Measurements from ENCODE around the gene LRRC4. TPM values are rescaled to one million over a fixed set of nuclear protein-coding genes. Genes with fewer than 3 reads are reported as not detected.

LRRC4 gene
- total RNA-seq, 2 donors from 2014 or later: 1.5 TPM

- Histone ChIP-seq H3K4me3 (ENCODE audit: low read length) (peak overlapping the region; percentile 75), H3K9me3 (ENCODE audit: control insufficient read depth, low read length) (no peaks in the 10 kb centered on the region), H3K36me3 (ENCODE audit: control insufficient read depth, insufficient read depth, low read length) (peaks cover 22% of the 10 kb centered on the region), H3K27me3 (ENCODE audit: control insufficient read depth, insufficient read depth, low read length, poor library complexity, severe bottlenecking) (peaks cover 27% of the 10 kb centered on the region), H3K9ac (ENCODE audit: extremely low read depth, low read length, poor library complexity, severe bottlenecking) (no peak overlapping the region), H3K27ac (ENCODE audit: low read depth, low read length) (no peak overlapping the region), H3K4me1 (ENCODE audit: control insufficient read depth, insufficient read depth, low read length) (peaks cover 6% of the 10 kb centered on the region)
- no peak for TF ChIP-seq CTCF (conservative IDR thresholded peaks at IDR 0.05)
- WGBS, 2 experiments (ENCODE audit: insufficient coverage in 1 of 2, insufficient read length in 1 of 2): 61 to 72% methylated on average over 11 to 21 of the region's 21 CpGs
- H3K36me3 Mint-ChIP-seq (ENCODE audit: low read depth): peaks cover 13% of the 10 kb centered on the region
- peak; percentile 77 for DNase-seq
- peak overlapping the region; percentile 64 for H3K27ac Mint-ChIP-seq
- H3K27me3 Mint-ChIP-seq (ENCODE audit: insufficient read depth): peaks cover 50% of the 10 kb centered on the region
- peak overlapping the region; percentile 64 for H3K4me3 Mint-ChIP-seq
- no peaks in the 10 kb centered on the region for H3K9me3 Mint-ChIP-seq
- H3K4me1 Mint-ChIP-seq: peaks cover 9% of the 10 kb centered on the region
Observed at GRCh38 chr7:128030263-128030653, 979 bp downstream of the LRRC4 start.

GRCh38 chr7:128029405-128029995, 1.7 kb downstream of the LRRC4 start:
- Histone ChIP-seq H3K4me3 (ENCODE audit: low read length) (no peak overlapping the region), H3K9ac (ENCODE audit: extremely low read depth, low read length, poor library complexity, severe bottlenecking) (no peak overlapping the region), H3K27ac (ENCODE audit: low read depth, low read length) (no peak overlapping the region), H3K27me3 (ENCODE audit: control insufficient read depth, insufficient read depth, low read length, poor library complexity, severe bottlenecking) (peaks cover 27% of the 10 kb centered on the region), H3K9me3 (ENCODE audit: control insufficient read depth, low read length) (no peaks in the 10 kb centered on the region), H3K36me3 (ENCODE audit: control insufficient read depth, insufficient read depth, low read length) (peaks cover 28% of the 10 kb centered on the region), H3K4me1 (ENCODE audit: control insufficient read depth, insufficient read depth, low read length) (peaks cover 6% of the 10 kb centered on the region)
- no peak for TF ChIP-seq CTCF (conservative IDR thresholded peaks at IDR 0.05)
- WGBS, 2 experiments (ENCODE audit: insufficient coverage in 1 of 2, insufficient read length in 1 of 2): 95 to 96% methylated on average over 11 to 17 of the region's 17 CpGs
- Mint-ChIP-seq H3K27ac (no peak overlapping the region), H3K9me3 (no peaks in the 10 kb centered on the region), H3K4me3 (no peak overlapping the region), H3K4me1 (peaks cover 9% of the 10 kb centered on the region), H3K27me3 (ENCODE audit: insufficient read depth) (peaks cover 47% of the 10 kb centered on the region), H3K36me3 (ENCODE audit: low read depth) (peaks cover 13% of the 10 kb centered on the region)
- DNase-seq: no peak

- peaks cover 7% of the 10 kb centered on the region for H3K4me1 Mint-ChIP-seq
- TF ChIP-seq CTCF (conservative IDR thresholded peaks at IDR 0.05): no peak
- no peak for DNase-seq
- H3K27ac ChIP-seq (ENCODE audit: low read depth, low read length): peak overlapping the region; percentile 9
- peaks cover 27% of the 10 kb centered on the region for H3K27me3 Mint-ChIP-seq (ENCODE audit: insufficient read depth)
- no peak overlapping the region for H3K9ac ChIP-seq (ENCODE audit: extremely low read depth, low read length, poor library complexity, severe bottlenecking)
- 54 to 80% methylated on average over 3 to 4 of the region's 4 CpGs for WGBS, 2 experiments (ENCODE audit: insufficient coverage in 1 of 2, insufficient read length in 1 of 2)
- no peak overlapping the region for H3K4me3 Mint-ChIP-seq
- no peak overlapping the region for H3K27ac Mint-ChIP-seq
- peaks cover 10% of the 10 kb centered on the region for H3K27me3 ChIP-seq (ENCODE audit: control insufficient read depth, insufficient read depth, low read length, poor library complexity, severe bottlenecking)
- no peaks in the 10 kb centered on the region for H3K9me3 Mint-ChIP-seq
- H3K36me3 ChIP-seq (ENCODE audit: control insufficient read depth, insufficient read depth, low read length): peaks cover 38% of the 10 kb centered on the region
- H3K9me3 ChIP-seq (ENCODE audit: control insufficient read depth, low read length): no peaks in the 10 kb centered on the region
- H3K4me1 ChIP-seq (ENCODE audit: control insufficient read depth, insufficient read depth, low read length): peaks cover 13% of the 10 kb centered on the region
- peaks cover 13% of the 10 kb centered on the region for H3K36me3 Mint-ChIP-seq (ENCODE audit: low read depth)
- H3K4me3 ChIP-seq (ENCODE audit: low read length): no peak overlapping the region
Observed at GRCh38 chr7:128027485-128027980, 3.7 kb downstream of the LRRC4 start.
